ENCODE measurements around the gene OR2F2. TPM values are rescaled to one million over a fixed set of nuclear protein-coding genes. Genes with fewer than 3 reads are reported as not detected.

Gene OR2F2
- total and polyA plus RNA-seq, 3 donors from 2014 or later = 0.30 to 3.5 (median 1.2) TPM

DNA sequence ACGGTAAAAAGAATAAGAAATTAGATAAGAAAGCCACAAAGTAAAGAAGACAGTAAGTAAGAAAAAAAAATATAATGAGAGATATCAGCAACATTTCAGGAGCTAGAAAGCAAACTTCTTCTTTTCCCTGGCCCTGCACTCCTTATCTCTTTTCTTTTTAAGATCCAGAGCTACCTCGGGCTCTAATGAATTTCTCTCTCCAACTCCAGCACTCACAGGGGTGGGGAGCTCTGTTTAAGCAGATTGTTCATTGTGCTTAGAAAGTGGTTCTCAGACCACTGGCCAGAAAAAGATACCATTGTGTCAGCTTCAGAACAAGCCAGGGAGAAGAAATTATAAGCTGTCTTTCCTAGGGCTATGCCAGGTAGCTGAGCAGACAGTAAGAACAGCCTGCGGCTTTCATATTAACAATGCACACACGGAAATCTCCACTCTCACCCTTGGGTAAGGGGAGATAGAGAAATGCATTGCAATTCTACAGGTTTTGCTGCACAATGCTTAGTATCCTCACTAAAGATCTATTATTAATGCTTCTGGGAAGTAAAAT lies 38.9 kb downstream of the OR2F2 start:
- Histone ChIP-seq H3K36me3 (ENCODE audit: low read depth, missing control alignments) (no peaks in the 10 kb centered on the region), H3K27ac (no peak overlapping the region), H3K27me3 (no peaks in the 10 kb centered on the region), H3K4me3 (no peak overlapping the region), H3K4me1 (no peaks in the 10 kb centered on the region), H3K9me3 (no peaks in the 10 kb centered on the region)
- intact Hi-C loops (cut with DNase I; ENCODE audit: low total_unique reads) = no loop called here
- 39 to 47% methylated on average over 4 of the region's 4 CpGs for WGBS, 2 donors
- TF ChIP-seq POLR2A (IDR thresholded peaks at IDR 0.05) = no peak
- TF ChIP-seq, protein P1, sequence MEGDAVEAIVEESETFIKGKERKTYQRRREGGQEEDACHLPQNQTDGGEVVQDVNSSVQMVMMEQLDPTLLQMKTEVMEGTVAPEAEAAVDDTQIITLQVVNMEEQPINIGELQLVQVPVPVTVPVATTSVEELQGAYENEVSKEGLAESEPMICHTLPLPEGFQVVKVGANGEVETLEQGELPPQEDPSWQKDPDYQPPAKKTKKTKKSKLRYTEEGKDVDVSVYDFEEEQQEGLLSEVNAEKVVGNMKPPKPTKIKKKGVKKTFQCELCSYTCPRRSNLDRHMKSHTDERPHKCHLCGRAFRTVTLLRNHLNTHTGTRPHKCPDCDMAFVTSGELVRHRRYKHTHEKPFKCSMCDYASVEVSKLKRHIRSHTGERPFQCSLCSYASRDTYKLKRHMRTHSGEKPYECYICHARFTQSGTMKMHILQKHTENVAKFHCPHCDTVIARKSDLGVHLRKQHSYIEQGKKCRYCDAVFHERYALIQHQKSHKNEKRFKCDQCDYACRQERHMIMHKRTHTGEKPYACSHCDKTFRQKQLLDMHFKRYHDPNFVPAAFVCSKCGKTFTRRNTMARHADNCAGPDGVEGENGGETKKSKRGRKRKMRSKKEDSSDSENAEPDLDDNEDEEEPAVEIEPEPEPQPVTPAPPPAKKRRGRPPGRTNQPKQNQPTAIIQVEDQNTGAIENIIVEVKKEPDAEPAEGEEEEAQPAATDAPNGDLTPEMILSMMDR (IDR thresholded peaks at IDR 0.05) = no peak
- DNase-seq = no peak

DNA sequence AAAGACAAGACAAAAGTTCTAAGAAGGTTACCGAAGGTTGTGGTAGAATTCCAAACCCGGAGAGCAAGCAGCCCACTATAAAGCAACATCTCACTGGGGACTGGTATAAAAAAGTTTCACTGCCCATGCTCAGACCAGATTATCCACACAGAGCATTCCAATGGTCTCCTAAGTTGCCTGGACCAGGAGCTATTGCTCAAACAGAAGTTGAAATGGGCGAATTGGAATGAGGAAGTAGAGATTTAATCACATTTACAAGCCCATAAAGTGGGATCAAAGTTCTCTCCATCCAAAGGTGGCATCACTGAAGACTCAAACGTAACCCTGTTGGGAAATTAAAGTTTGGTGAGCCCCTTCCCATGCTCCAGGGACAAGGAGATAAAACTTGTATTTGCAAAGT lies 39.4 kb downstream of the OR2F2 start:
- no peaks in the 10 kb centered on the region for H3K36me3 ChIP-seq (ENCODE audit: low read depth, missing control alignments)
- no peak overlapping the region for H3K4me3 ChIP-seq
- no peak overlapping the region for H3K27ac ChIP-seq
- TF ChIP-seq, protein P1 (IDR thresholded peaks at IDR 0.05) = no peak
- TF ChIP-seq POLR2A (IDR thresholded peaks at IDR 0.05) = no peak
- WGBS, 2 donors = 76 to 92% methylated on average over 4 of the region's 4 CpGs
- no peaks in the 10 kb centered on the region for H3K27me3 ChIP-seq
- DNase-seq = no peak
- H3K4me1 ChIP-seq = no peaks in the 10 kb centered on the region
- H3K9me3 ChIP-seq = no peaks in the 10 kb centered on the region
- intact Hi-C loops (cut with DNase I; ENCODE audit: low total_unique reads) = no loop called here

DNA sequence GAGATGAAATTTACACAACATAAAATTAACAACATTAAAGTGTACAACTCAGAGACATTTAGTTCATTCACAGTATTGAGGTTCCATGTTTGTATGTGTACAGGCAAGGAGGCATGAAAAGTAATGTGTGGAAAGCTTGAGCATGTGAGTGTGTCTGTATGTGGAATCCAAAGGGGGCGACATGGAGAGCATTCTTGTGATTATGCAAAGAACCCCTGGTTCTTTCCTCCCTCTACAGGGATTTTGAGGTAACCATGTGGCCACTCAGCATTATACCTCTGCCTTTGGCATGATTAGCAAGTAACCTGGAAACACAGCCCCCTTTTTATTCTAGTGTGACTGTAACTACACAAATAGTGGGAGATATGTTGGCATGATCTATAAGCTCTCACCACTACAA lies 40.6 kb downstream of the OR2F2 start:
- no peak for DNase-seq

DNA sequence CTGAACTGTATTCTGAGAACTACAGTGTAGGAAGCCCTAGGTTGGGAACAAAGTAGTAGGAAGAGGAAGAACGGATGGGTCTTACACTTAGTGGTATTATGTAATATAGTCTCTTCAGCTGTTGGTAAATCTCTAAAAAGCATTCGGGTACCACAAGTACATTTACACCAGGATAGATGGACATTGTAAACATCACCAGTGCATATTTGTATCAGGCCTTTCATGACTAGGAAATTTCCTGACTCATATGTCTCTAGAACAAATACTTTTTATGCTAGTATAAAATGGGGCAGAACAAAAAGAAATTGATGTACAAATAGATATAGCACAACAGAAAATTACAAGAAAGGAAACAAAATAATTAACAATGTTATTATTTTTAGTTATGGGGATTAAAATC lies 43.6 kb downstream of the OR2F2 start:
- TF ChIP-seq, protein P1 (IDR thresholded peaks at IDR 0.05) = no peak
- no peak for TF ChIP-seq POLR2A (IDR thresholded peaks at IDR 0.05)
- Histone ChIP-seq H3K27me3 (no peaks in the 10 kb centered on the region), H3K36me3 (ENCODE audit: low read depth, missing control alignments) (no peaks in the 10 kb centered on the region), H3K4me3 (no peak overlapping the region), H3K27ac (no peak overlapping the region), H3K9me3 (no peaks in the 10 kb centered on the region), H3K4me1 (no peaks in the 10 kb centered on the region)
- DNase-seq = no peak
- WGBS, 2 donors = 71 to 90% methylated on average over 2 of the region's 2 CpGs
- intact Hi-C loops (cut with DNase I; ENCODE audit: low total_unique reads) = no loop called here

More for the DNA sequence above, 40.6 kb downstream of the OR2F2 start:
- TF ChIP-seq, protein P1 (IDR thresholded peaks at IDR 0.05) = no peak
- TF ChIP-seq POLR2A (IDR thresholded peaks at IDR 0.05) = no peak
- intact Hi-C loops (cut with DNase I; ENCODE audit: low total_unique reads) = no loop called here
- Histone ChIP-seq H3K4me1 (no peaks in the 10 kb centered on the region), H3K9me3 (no peaks in the 10 kb centered on the region), H3K4me3 (no peak overlapping the region), H3K36me3 (ENCODE audit: low read depth, missing control alignments) (no peaks in the 10 kb centered on the region), H3K27ac (no peak overlapping the region), H3K27me3 (no peaks in the 10 kb centered on the region)
- 70 to 78% methylated on average over 1 of the region's 1 CpG for WGBS, 2 donors

DNA sequence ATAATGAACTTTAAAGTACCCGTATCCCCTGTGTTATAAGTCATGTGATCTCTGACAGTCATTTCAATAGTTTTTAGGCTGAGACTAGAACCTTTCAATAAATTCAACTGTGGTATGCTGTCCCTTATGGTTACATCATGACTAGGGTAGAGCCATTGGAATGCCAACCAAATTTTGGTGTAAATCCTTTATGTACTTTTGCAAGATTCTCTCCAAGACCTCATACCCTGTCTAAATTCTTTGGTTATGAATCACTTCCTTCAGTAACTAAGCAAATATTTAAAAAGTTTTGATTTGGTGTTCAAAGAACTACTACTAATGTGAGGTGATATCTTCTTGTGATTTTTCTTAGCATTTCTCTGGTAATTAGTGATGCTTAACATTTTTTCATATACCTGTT lies 44.3 kb downstream of the OR2F2 start:
- DNase-seq = no peak
- H3K4me3 ChIP-seq = no peak overlapping the region
- H3K4me1 ChIP-seq = no peaks in the 10 kb centered on the region
- no peaks in the 10 kb centered on the region for H3K36me3 ChIP-seq (ENCODE audit: low read depth, missing control alignments)
- TF ChIP-seq POLR2A (IDR thresholded peaks at IDR 0.05) = no peak
- TF ChIP-seq, protein P1 (IDR thresholded peaks at IDR 0.05) = no peak
- no peaks in the 10 kb centered on the region for H3K27me3 ChIP-seq
- no peaks in the 10 kb centered on the region for H3K9me3 ChIP-seq
- WGBS, 2 donors = 86 to 97% methylated on average over 1 of the region's 1 CpG
- H3K27ac ChIP-seq = no peak overlapping the region
- intact Hi-C loops (cut with DNase I; ENCODE audit: low total_unique reads) = no loop called here
